HUES64 (cell line): ENCODE data around the gene FGF18.
"Not testable (repeated sequence)": the region's sequence is repeated elsewhere in the genome, so short reads cannot be mapped to it uniquely, and the experiment has no call there.

Experiments
- H3K27ac ChIP-seq: 2 replicates; pipeline ENCODE4 v1.7.0; 2013; ENCODE audit warnings: low read depth, low read length, inconsistent platforms
- H3K27me3 ChIP-seq: 2 replicates; pipeline ENCODE4 v1.6.1; 2013; ENCODE audit warnings: mild to moderate bottlenecking, low read length; ENCODE audit not compliant: insufficient read depth
- H3K36me3 ChIP-seq: 2 replicates; pipeline ENCODE4 v1.6.1; 2013; ENCODE audit warnings: mild to moderate bottlenecking, low read length; ENCODE audit not compliant: insufficient read depth
- H3K4me1 ChIP-seq: 2 replicates; pipeline ENCODE4 v1.6.1; 2013; ENCODE audit warnings: mild to moderate bottlenecking, low read length, moderate library complexity; ENCODE audit not compliant: insufficient read depth
- H3K4me3 ChIP-seq: 2 replicates; pipeline ENCODE4 v1.5.1; 2013; ENCODE audit warnings: mild to moderate bottlenecking, low read length, moderate library complexity
- H3K9ac ChIP-seq: 2 replicates; pipeline ENCODE4 v1.6.1; 2013; ENCODE audit warnings: mild to moderate bottlenecking, low read depth, low read length
- H3K9me3 ChIP-seq: 2 replicates; pipeline ENCODE4 v1.6.1; 2013; ENCODE audit warnings: low read depth, low read length; ENCODE audit not compliant: insufficient read depth
- WGBS: fragments of 150-250, 120-280 bp; methylation state at CpG from one replicate; pipeline ENCODE4 v1.1.7; 2013; ENCODE audit warnings: missing lambda C conversion rate; 5-methylcytosine and 5-hydroxymethylcytosine counted together

The FGF18 gene

DNA sequence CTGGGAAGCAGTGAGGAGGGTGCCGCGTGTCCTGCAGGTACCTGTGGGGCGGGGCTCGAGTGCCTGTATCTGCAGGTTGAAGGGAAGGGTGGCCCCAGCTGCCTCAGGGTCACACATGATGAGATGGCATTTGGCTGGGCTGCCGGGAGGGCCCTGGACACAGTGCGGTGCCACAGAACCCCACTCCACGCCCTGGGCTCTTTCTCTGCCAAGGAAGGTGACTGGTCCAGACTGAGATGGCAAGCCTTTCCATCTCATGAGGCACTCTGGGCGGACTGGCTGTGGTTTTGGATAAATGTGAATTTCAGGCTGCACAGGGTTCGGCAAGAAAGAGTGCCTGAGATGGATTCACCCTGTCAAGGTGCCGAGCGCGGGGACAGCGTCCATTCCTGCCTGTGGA, 69.4 kb downstream of the FGF18 start:
- 95% methylated on average over 13 of the region's 13 CpGs for WGBS
- Histone ChIP-seq H3K4me1 (peaks cover 5% of the 10 kb centered on the region), H3K27me3 (no peaks in the 10 kb centered on the region), H3K36me3 (no peaks in the 10 kb centered on the region), H3K27ac (no peak overlapping the region), H3K9ac (no peak overlapping the region), H3K4me3 (no peak overlapping the region), H3K9me3 (no peaks in the 10 kb centered on the region)

DNA sequence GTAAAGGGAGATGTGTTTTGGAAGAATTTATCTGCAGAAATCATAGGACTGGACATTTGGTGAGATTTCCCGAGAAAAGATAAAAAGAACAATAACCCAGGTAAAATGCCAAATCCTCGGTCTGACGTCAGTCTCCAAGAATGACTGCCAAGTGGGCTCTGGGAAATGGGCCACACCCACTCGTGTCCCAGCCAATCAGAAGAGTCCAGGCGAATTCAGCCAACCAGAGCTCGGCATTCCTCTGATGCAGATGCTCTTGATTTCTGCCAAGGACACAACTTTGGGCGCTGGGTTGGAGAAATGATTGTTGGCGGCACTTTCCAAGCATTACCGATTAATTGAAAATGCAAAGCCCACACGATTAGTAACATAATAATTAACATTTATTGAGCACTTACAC, 73.3 kb downstream of the FGF18 start:
- no peak overlapping the region for H3K27ac ChIP-seq
- H3K27me3 ChIP-seq, result no peaks in the 10 kb centered on the region
- WGBS, result 89% methylated on average over 10 of the region's 10 CpGs
- peaks cover 19% of the 10 kb centered on the region for H3K4me1 ChIP-seq
- H3K9ac ChIP-seq, result no peak overlapping the region
- H3K36me3 ChIP-seq, result no peaks in the 10 kb centered on the region
- no peaks in the 10 kb centered on the region for H3K9me3 ChIP-seq
- H3K4me3 ChIP-seq, result no peak overlapping the region

DNA sequence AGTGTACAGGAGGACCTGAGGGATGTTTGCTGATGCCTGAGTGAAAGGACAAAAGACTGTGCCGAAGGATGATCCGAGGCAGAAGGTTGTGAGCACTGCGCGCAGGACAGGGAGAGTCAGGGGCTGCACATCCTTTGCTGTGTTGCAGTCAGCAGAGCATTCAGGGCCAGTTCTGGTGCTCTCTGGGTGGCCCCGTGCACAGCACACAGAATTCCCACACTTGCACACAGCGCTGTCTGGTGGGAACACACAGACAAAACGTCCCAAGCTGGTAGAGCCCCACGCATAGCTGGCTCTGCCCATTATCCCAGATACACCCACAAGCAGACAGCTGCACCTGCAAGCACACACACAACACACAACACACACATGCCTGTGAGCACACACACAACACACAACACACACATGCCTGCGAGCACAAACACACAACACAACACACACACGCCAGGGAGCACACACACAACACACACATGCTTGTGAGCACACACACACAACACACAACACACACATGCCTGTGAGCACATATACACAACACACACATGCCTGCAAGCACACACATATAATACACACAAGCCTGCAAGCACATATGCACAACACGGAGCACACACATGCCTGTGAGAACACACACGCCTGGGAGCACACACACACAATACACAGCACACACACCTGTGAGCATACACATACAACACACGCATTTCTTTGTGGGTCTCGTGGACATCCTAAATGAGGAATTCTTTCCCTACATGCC, 74.4 kb downstream of the FGF18 start:
- H3K27ac ChIP-seq, result peak overlapping the region; percentile 76
- H3K9ac ChIP-seq, result peak overlapping the region; percentile 45
- peaks cover 15% of the 10 kb centered on the region for H3K4me1 ChIP-seq

DNA sequence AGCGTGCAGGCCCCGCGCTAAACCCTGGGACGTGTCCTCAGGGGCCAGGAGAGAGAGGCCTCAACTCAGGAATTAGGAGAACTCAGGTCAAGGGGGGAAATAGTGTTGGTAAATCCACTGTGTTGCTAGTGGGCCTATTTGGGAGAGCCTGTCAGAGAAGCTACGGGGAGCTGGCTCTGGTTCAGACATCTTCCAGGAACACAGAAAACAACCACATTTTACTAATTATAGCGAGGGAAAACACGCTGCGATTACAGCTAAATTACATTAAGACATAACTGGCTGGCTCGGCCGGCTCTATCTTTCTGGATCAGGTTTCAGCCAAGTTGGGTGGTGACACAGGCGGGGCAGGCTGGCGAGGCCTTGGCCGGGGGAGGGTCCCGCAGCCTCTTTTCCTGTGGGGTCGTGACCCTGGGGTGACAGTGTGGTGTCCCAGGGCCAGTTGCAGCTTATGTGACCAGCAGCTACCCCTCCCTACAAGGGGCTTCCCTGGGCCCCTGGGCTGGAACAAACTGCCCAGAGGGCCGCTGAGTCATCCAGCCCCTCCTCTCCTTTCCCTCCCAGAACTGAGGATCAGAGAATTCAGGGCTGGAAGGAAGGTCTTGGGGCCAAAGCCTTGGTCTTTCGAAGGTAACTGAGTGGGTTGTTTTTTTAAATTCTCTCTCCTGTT, 75.1 kb downstream of the FGF18 start:
- no peaks in the 10 kb centered on the region for H3K9me3 ChIP-seq
- no peaks in the 10 kb centered on the region for H3K36me3 ChIP-seq
- peaks cover 15% of the 10 kb centered on the region for H3K4me1 ChIP-seq
- H3K4me3 ChIP-seq, result peak overlapping the region; percentile 15; the same call in 1 of the 2 replicates
- no peaks in the 10 kb centered on the region for H3K27me3 ChIP-seq
- peak overlapping the region; percentile 45 for H3K9ac ChIP-seq
- H3K27ac ChIP-seq, result peak overlapping the region; percentile 76
- WGBS, result 21% methylated on average over 17 of the region's 17 CpGs

More for the DNA sequence above, 74.4 kb downstream of the FGF18 start:
- no peaks in the 10 kb centered on the region for H3K27me3 ChIP-seq
- no peaks in the 10 kb centered on the region for H3K36me3 ChIP-seq
- H3K9me3 ChIP-seq, result no peaks in the 10 kb centered on the region
- WGBS, result 90% methylated on average over 14 of the region's 14 CpGs
- H3K4me3 ChIP-seq, result no peak overlapping the region

DNA sequence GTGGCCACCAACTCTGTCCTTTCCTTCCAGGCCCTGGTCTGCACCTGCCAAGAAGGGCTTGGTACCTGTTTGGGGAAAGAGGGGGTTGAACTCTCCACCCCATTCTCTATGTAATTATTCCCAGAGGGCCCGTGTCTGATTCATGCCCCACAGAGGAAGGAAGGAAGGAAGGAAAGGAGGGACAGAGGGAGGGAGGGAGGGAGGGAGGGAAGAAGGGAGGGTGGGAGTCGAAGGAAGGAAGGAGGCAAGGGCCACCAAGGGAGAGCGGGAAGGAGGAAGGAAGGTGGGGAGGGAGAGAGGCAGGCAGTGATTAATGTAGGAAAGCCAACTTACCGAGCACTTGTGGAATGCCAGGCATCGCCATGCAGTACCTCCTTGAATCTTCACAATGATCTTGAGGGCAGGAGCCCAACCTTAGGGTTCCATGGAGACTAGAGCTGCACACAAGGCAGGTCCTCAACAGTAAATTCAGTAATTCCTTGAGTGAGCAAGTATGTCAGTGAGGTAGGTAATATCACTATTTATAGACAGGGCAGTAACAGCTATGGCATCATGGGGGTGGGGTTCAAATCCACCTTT, 75.8 kb downstream of the FGF18 start:
- 54% methylated on average over 5 of the region's 5 CpGs for WGBS
- Histone ChIP-seq H3K27me3 (no peaks in the 10 kb centered on the region), H3K36me3 (no peaks in the 10 kb centered on the region), H3K4me1 (peaks cover 15% of the 10 kb centered on the region), H3K9ac (peak overlapping the region; percentile 45; the same call in 1 of the 2 replicates), H3K9me3 (no peaks in the 10 kb centered on the region), H3K4me3 (0 out of 2 replicates have a peak overlapping the region, but pooled peaks have one; percentile 15), H3K27ac (peak overlapping the region; percentile 76)

DNA sequence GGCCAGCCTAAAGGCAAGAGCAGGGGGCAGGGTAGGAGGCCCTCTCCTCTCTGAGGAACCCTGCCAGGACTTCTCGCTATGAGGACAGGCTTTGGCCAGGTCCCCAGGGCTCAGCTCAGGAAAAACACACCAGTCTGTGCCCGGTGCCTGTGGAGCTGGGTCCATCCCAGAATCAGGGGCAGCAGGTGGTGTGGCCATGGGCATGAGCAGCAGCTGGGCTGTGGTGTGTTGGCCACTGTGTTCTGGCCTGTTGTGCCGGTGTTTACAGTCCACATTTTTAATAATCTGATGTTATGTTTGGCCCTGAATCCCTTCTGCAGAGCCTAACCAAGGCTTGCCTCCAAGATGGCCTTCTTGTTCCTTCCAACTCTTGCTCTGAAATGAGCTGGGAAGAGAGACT, 77.0 kb downstream of the FGF18 start:
- H3K9ac ChIP-seq, result no peak overlapping the region
- no peak overlapping the region for H3K4me3 ChIP-seq
- no peaks in the 10 kb centered on the region for H3K36me3 ChIP-seq
- no peaks in the 10 kb centered on the region for H3K27me3 ChIP-seq
- no peaks in the 10 kb centered on the region for H3K9me3 ChIP-seq
- H3K27ac ChIP-seq, result no peak overlapping the region
- WGBS, result 90% methylated on average over 3 of the region's 3 CpGs
- peaks cover 15% of the 10 kb centered on the region for H3K4me1 ChIP-seq

DNA sequence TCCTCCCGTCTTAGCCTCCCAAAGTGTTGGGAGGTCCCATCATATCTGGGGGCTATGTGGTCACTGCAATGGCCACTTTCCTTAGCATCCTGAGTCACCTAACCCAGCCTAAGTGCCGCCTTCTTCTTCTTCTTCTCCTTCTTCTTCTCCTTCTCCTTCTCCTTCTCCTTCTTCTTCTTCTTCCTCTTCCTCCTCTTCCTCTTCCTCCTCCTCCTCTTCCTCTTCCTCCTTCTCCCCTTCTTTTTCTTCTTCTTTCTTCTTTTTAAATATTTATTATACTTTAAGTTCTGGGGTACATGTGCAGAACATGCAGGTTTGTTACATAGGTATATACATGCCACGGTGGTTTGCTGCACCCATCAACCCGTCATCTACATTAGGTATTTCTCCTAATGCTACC, 78.0 kb downstream of the FGF18 start:
- not testable (repeated sequence) for H3K9me3 ChIP-seq, H3K27ac ChIP-seq, H3K36me3 ChIP-seq, H3K27me3 ChIP-seq, H3K4me3 ChIP-seq, H3K9ac ChIP-seq
- WGBS, result 93% methylated on average over 4 of the region's 4 CpGs
- H3K4me1 ChIP-seq, result peaks cover 15% of the 10 kb centered on the region

DNA sequence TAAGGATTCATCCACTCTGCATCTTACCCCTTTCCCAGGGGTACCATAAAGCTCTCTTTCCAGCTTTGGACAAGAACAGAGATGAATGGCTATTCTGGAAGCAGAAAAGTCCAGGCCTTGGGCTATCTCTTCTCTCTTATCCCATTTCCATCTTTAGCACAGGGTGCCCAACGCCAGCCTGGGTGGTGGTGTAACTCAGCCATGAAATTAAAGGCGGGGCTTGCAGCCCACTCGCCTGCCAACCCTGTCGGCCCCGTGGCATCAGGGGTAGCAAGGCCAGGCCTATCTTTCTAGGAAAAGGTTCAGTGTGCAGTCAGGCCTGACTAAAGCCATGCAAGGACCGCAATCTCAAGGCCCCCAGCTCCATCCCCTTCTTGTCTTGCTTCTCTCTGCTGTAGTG, 78.7 kb downstream of the FGF18 start:
- H3K9me3 ChIP-seq, result no peaks in the 10 kb centered on the region
- WGBS, result 91% methylated on average over 6 of the region's 6 CpGs
- H3K27ac ChIP-seq, result no peak overlapping the region
- H3K9ac ChIP-seq, result no peak overlapping the region
- no peak overlapping the region for H3K4me3 ChIP-seq
- peaks cover 15% of the 10 kb centered on the region for H3K4me1 ChIP-seq
- no peaks in the 10 kb centered on the region for H3K27me3 ChIP-seq
- H3K36me3 ChIP-seq, result no peaks in the 10 kb centered on the region

DNA sequence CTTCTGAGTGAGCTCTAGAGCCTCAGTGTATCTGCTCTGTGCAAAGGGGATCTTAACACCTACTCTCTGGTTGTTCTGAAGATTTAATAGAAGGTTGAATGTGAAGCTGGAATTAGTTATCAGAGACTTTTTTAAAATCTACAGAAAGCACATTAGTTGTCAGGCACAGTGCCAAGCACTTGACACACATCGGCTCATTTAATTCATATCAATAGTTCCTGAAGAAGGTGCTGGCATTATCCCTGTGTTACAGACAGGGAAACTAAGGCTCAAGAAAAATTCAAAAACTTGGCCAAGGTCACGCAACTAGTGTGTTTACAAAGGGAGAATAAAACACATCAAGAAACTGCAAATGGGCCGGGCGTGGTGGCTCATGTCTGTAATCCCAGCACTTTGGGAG, 80.2 kb downstream of the FGF18 start:
- peaks cover 7% of the 10 kb centered on the region for H3K4me1 ChIP-seq
- H3K36me3 ChIP-seq, result no peaks in the 10 kb centered on the region
- no peaks in the 10 kb centered on the region for H3K27me3 ChIP-seq
- H3K9me3 ChIP-seq, result no peaks in the 10 kb centered on the region
- no peak overlapping the region for H3K9ac ChIP-seq
- no peak overlapping the region for H3K27ac ChIP-seq
- 97% methylated on average over 4 of the region's 4 CpGs for WGBS
- H3K4me3 ChIP-seq, result no peak overlapping the region

DNA sequence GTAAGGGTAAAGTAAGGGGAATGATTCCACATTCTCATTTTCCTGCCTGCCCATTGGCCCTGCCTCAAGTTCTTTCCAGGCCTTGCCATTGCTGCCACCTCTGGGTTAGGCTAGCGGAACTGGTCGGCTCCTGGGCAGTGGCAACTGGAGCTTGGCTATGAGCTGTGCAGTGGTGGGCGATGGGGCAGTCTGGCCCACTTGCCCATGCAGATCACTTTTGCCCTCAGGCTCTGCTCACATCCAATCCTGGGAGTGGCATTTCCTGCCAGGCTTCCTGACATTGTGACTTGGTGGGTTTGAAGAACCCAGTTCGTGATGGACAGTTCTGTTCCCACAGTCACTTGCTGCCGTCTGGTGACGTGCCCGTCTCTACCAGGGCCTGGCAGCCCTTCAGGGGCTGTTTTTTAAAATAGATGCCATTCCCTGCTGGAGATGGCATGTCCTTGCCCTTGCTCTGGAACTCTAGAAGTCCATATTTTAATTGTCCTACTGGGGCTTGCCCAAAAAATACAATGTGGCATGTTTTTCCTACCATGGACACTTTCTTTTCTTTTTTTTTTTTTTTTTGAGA, 86.1 kb downstream of the FGF18 start:
- Histone ChIP-seq H3K27me3 (no peaks in the 10 kb centered on the region), H3K9me3 (no peaks in the 10 kb centered on the region), H3K36me3 (no peaks in the 10 kb centered on the region), H3K27ac (no peak overlapping the region), H3K4me3 (no peak overlapping the region), H3K9ac (no peak overlapping the region), H3K4me1 (no peaks in the 10 kb centered on the region)
- WGBS, result 97% methylated on average over 7 of the region's 7 CpGs

DNA sequence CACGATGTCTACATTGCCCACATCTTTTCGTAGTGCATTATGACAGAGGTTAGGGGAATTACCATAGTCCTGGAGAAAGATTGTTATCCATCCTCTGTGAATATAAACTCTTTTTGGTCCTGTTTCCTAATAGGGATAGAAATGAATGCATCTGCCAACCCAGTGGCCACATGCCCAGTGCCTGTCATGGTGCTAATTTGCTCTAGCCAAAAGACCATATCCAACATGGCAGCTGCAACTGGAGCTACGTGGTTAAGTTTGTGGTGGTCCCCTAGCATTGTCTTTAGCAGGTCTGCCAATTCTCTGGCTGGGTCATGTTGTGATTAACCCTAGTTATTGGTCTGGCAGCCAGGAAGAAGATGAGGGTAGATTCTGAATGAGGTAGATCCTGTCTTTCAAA, 87.5 kb downstream of the FGF18 start:
- H3K9ac ChIP-seq, result no peak overlapping the region
- no peaks in the 10 kb centered on the region for H3K27me3 ChIP-seq
- no peaks in the 10 kb centered on the region for H3K4me1 ChIP-seq
- H3K4me3 ChIP-seq, result no peak overlapping the region
- no peaks in the 10 kb centered on the region for H3K9me3 ChIP-seq
- WGBS, result 89% methylated on average over 3 of the region's 3 CpGs
- no peak overlapping the region for H3K27ac ChIP-seq
- H3K36me3 ChIP-seq, result no peaks in the 10 kb centered on the region
